Mesothelial cell of epicardium (in vitro differentiated cells): ENCODE results near the gene CADPS. TPM values are rescaled to one million over a fixed set of nuclear protein-coding genes. Genes with fewer than 3 reads are reported as not detected.

Experiments used
- DNase-seq, 2 experiments: peaks; one replicate each; pipeline ENCODE4 v3.0.0; 2021; ENCODE audit warnings: low spot score in 2 of 2; ENCODE audit not compliant: unreplicated experiment in 2 of 2
- H3K27ac Mint-ChIP-seq: 2 replicates; pipeline ENCODE4 v1.8.0; 2021; ENCODE audit warnings: mixed read lengths
- H3K27me3 Mint-ChIP-seq: 2 replicates; pipeline ENCODE4 v1.8.0; 2021; ENCODE audit warnings: low read depth, mixed read lengths
- H3K36me3 Mint-ChIP-seq: 2 replicates; pipeline ENCODE4 v1.8.0; 2021; ENCODE audit warnings: mixed read lengths
- H3K4me1 Mint-ChIP-seq: 2 replicates; pipeline ENCODE4 v1.8.0; 2021; ENCODE audit warnings: mixed read lengths
- H3K4me3 Mint-ChIP-seq: 2 replicates; pipeline ENCODE4 v1.8.0; 2021; ENCODE audit warnings: mild to moderate bottlenecking, moderate library complexity, mixed read lengths
- H3K9me3 Mint-ChIP-seq: 2 replicates; pipeline ENCODE4 v1.8.0; 2021; ENCODE audit warnings: mixed read lengths
- CTCF ChIP-seq: fragments of 200-600 bp; sonication (generic); IDR thresholded peaks from one replicate; pipeline ENCODE4 v1.5.0; 2021; ENCODE audit warnings: antibody characterized with exemption; ENCODE audit not compliant: unreplicated experiment
- total RNA-seq: library from RNA; stranded (reverse); gene quantifications from 3 replicates; pipeline ENCODE4 v1.2.1, GENCODE V29; 2021

The CADPS gene
- total RNA-seq, 1 donor from 2014 or later: 4.2 TPM

GRCh38 chr3:62571916-62572315 lies 303.3 kb downstream of the CADPS start:
- TF ChIP-seq CTCF: no peak
- no peaks in the 10 kb centered on the region for H3K9me3 Mint-ChIP-seq
- no peaks in the 10 kb centered on the region for H3K4me1 Mint-ChIP-seq
- no peak for DNase-seq
- no peaks in the 10 kb centered on the region for H3K36me3 Mint-ChIP-seq
- peaks cover 12% of the 10 kb centered on the region for H3K27me3 Mint-ChIP-seq
- no peak overlapping the region for H3K27ac Mint-ChIP-seq
- no peak overlapping the region for H3K4me3 Mint-ChIP-seq

DNA sequence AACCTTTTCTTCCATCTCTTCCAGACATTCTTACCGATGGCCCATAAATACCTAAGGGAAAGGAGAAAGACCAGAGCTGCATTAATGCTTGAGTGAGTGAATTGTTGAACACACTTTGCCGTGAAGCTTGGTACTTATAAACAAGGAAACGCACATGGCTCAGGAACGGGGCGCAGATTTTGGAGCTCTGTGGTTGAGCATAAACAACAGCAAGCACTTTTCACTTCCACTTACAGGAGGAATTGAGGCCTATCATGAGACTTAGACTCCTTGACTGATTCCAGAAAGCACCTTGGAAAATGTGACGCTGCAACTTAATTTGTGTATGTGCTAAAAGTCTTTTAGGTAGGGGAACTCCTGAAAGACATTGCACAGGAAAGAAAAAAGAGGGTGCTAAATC lies 304.3 kb downstream of the CADPS start:
- peaks cover 17% of the 10 kb centered on the region for H3K27me3 Mint-ChIP-seq
- H3K4me3 Mint-ChIP-seq: no peak overlapping the region
- no peak for TF ChIP-seq CTCF
- no peaks in the 10 kb centered on the region for H3K4me1 Mint-ChIP-seq
- DNase-seq: no peak
- H3K36me3 Mint-ChIP-seq: no peaks in the 10 kb centered on the region
- H3K9me3 Mint-ChIP-seq: no peaks in the 10 kb centered on the region
- H3K27ac Mint-ChIP-seq: no peak overlapping the region

DNA sequence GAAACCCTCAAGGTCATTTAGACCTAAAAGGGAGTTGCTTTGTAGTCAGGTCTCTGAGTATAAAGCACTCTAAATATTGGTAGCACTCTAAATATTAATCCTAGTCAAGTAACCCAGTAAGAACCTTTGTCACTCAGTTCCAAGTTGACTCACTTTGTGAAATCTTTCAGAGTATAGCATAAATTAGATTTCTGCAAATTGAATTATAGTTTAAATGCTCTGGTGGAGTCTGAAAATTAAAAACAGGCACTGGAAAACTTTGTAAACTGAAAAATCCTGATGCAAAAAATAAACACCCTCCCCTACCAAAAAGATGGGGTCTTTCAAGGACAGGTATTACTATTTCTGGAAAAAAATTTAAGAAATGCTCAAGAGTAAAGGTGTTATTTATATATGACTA lies 305.6 kb downstream of the CADPS start:
- H3K4me3 Mint-ChIP-seq: no peak overlapping the region
- DNase-seq: no peak
- H3K36me3 Mint-ChIP-seq: no peaks in the 10 kb centered on the region
- peaks cover 17% of the 10 kb centered on the region for H3K27me3 Mint-ChIP-seq
- H3K4me1 Mint-ChIP-seq: no peaks in the 10 kb centered on the region
- H3K27ac Mint-ChIP-seq: no peak overlapping the region
- no peak for TF ChIP-seq CTCF
- no peaks in the 10 kb centered on the region for H3K9me3 Mint-ChIP-seq

GRCh38 chr3:62567097-62568021 lies 307.9 kb downstream of the CADPS start:
- DNase-seq: no peak
- Mint-ChIP-seq H3K36me3 (no peaks in the 10 kb centered on the region), H3K9me3 (no peaks in the 10 kb centered on the region), H3K4me1 (no peaks in the 10 kb centered on the region), H3K27me3 (peaks cover 21% of the 10 kb centered on the region), H3K27ac (no peak overlapping the region), H3K4me3 (no peak overlapping the region)
- no peak for TF ChIP-seq CTCF

GRCh38 chr3:62566022-62566557 lies 309.1 kb downstream of the CADPS start:
- no peaks in the 10 kb centered on the region for H3K9me3 Mint-ChIP-seq
- no peaks in the 10 kb centered on the region for H3K4me1 Mint-ChIP-seq
- no peak overlapping the region for H3K27ac Mint-ChIP-seq
- no peaks in the 10 kb centered on the region for H3K36me3 Mint-ChIP-seq
- no peak overlapping the region for H3K4me3 Mint-ChIP-seq
- H3K27me3 Mint-ChIP-seq: peaks cover 23% of the 10 kb centered on the region
- DNase-seq: no peak
- no peak for TF ChIP-seq CTCF
